ENCODE measurements around the gene SLC22A31. TPM values are rescaled to one million over a fixed set of nuclear protein-coding genes. Genes with fewer than 3 reads are reported as not detected.

Gene SLC22A31
- total RNA-seq, 1 donor from 2014 or later = 2.3 TPM

DNA sequence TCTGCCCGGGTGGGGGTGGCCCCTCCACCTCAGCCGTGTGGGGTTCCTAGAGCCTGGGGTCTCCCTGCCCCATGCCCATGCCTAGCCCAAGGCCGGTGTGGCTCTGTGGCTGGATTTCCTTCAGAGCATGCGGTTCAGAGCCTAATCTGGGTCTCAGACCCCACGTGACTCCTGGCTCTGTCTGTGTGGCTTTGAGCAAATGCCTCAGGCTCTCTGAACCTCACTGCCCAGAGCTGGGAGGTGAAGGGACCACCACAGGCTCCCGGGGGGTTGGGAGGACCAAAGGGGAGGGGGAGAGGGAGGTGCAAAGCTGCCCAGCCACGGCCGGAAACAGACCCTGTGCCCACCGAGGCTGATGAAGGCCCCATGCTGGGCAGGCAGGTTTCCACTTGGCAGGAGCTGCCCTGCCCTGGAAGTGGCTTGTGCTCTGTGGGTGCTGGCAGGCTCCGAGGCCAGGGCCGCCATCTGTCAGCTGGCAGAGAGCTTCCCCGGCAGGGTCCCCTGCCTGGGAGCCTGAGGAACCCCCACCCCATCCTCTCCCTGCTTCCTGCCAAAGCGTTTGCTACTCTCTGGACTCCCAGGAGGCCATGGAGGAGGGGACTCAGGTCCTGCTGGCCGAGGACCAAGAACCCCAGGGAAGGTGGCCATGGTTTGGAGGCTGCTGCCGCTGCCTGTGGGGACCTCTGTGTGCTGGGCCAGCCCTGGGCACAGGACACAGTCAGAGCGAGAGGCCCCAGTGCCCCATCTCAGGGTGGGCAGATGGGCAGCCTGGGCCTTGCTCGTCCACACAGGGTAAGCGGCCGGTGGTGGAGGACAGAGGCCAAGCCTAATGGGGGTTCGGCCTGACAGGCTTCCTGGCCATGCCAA is 24.8 kb downstream of the SLC22A31 start:
- DNase-seq = no peak
- Mint-ChIP-seq H3K27ac (no peak overlapping the region), H3K4me3 (no peak overlapping the region), H3K27me3 (peaks cover 3% of the 10 kb centered on the region), H3K9me3 (no peaks in the 10 kb centered on the region), H3K4me1 (peaks cover 5% of the 10 kb centered on the region), H3K36me3 (ENCODE audit: low read depth) (no peaks in the 10 kb centered on the region)
- intact Hi-C loops (cut with micrococcal nuclease) = no loop called here

DNA sequence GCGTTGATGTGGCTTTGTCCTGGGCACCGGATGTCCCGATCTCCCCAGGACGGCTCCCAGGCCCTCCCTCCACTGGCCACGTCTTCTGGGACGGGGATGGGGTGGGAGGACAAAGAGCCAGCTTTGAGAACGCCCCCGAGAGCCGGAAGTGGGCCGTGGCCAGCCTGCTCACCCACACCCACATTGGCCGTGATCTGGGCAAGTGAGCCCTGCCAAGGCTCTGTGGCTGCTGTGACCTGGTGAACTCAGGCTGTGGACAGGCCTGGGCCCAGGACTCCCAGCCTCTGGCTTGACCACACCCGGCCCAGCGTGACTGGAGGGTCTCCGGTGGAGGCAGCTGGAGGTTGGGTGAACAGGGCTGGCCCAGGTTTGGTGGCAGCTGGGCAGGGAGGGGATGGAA is 25.5 kb downstream of the SLC22A31 start:
- Mint-ChIP-seq H3K9me3 (no peaks in the 10 kb centered on the region), H3K27me3 (peaks cover 3% of the 10 kb centered on the region), H3K4me3 (no peak overlapping the region), H3K36me3 (ENCODE audit: low read depth) (no peaks in the 10 kb centered on the region), H3K27ac (no peak overlapping the region), H3K4me1 (peaks cover 6% of the 10 kb centered on the region)
- DNase-seq = no peak
- intact Hi-C loops (cut with micrococcal nuclease) = loop anchor here (5.0 kb wide), 1 partner anchor 723 kb away; the partner anchor contains the start of gene ZFPM1

DNA sequence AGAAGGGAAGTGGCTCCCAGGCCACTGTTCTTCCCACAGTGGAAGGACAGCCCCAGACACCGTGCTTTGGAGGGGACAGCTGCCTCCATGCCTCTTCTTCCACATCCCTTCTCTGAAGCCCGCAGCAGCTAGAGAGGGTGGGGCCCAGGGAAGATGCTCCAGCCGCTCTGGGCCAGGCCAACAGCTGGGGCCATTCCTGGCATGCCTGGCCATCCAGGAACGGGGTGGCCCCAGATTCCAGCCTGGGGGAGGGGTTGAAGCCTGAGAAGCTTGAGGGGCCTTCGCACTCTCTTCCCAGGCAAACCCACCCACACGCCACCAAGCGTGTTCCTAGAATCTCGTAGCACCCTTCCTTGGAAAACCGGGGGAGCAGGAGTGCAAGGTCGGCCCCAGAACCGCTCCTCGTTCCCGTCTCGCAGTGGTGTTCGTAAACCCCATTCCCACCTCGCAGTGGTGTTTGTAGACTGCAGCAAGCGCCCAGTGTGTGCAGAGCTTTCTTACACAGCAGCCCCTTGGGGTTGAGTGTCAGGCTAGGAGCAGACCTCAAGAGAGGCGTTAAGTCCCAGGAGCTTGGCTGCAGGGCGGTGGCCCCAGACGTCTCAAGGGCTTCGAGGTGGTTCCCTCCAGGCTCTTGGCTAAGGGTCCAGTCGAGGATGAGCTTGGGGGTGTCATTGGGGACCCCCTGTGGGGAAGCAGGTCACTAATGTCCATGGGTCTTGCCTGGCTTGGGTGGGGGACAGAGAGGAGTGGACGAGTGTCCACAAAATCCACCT is 26.1 kb downstream of the SLC22A31 start:
- Mint-ChIP-seq H3K36me3 (ENCODE audit: low read depth) (no peaks in the 10 kb centered on the region), H3K27me3 (peaks cover 3% of the 10 kb centered on the region), H3K4me1 (peaks cover 6% of the 10 kb centered on the region), H3K9me3 (no peaks in the 10 kb centered on the region), H3K4me3 (no peak overlapping the region), H3K27ac (no peak overlapping the region)
- DNase-seq = no peak
- intact Hi-C loops (cut with micrococcal nuclease) = loop anchor here (5.0 kb wide), 1 partner anchor 722 kb away; the partner anchor contains the start of gene ZFPM1

DNA sequence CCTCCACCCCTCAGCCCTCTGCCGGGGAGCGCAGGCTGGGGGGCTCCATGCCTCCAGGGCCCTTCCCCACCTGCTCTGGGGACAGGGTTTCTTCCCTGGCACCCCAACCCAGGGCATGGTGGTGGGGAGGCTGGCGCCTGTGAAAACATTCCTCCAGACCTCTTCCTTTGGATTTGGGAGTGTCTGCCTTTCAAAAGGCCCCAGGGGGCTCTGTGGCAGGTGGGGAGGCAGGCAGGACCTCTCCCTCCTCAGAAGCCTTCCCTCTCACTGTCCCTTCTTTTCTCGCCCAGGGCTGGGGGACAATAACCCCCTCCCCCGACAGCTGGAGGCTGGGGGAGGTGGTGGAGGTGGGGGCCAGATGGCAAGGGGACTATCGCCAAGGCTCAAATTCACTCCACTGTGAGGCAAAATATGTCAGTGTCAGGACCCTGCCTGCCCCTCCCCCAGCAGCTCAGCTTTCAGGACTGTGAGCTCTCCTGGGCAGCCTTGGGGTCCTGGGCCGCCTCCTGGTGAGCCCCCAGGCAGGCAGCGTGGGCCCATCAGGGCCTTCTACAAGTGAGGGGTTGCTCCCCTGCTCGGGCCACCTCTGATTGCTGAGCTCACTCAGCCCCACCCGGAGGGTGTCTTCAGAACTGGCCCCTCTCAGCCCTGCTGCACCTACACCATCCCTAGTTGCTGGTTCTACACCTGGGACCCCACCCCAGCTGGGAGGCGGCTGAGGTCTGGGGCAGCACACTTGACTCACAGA is 27.0 kb downstream of the SLC22A31 start:
- Mint-ChIP-seq H3K9me3 (no peaks in the 10 kb centered on the region), H3K27ac (no peak overlapping the region), H3K4me3 (no peak overlapping the region), H3K36me3 (ENCODE audit: low read depth) (no peaks in the 10 kb centered on the region), H3K27me3 (peaks cover 3% of the 10 kb centered on the region), H3K4me1 (peaks cover 6% of the 10 kb centered on the region)
- intact Hi-C loops (cut with micrococcal nuclease) = loop anchor here (5.0 kb wide), 1 partner anchor 721 kb away; the partner anchor contains the start of gene ZFPM1
- DNase-seq = no peak

DNA sequence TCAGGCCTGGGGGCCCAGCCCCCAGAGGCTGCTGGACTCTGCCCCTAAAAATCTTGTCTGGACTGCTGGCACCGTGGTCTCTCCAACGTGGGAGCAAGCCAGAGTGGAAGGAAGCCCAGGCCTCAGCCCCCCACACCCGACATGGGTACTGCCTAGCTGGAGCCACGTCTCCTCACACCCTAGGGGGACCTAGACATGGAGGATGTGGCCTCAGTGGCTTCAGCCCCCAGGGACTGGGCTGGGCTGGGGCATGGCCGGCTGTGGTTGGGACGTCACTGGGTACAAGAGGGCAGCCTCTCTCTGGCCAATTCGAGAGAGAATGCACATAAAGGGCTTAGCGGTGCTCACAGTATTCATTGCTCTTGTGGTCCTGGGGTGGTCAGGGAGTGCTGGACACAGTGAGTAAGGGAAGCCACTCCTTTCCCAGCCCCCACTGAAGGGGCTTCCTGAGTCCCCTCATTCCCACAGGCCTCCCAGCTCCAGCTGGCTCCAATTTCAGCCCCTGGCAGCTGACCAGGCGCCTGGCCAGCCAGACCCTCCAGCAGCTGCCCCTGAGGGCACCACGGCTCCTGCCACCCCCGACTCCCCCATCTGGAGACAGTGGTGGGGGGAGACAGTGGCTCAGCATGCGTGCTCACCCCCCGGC is 27.7 kb downstream of the SLC22A31 start:
- no peak overlapping the region for H3K4me3 Mint-ChIP-seq
- no peak for DNase-seq
- H3K27me3 Mint-ChIP-seq = peaks cover 3% of the 10 kb centered on the region
- H3K36me3 Mint-ChIP-seq (ENCODE audit: low read depth) = no peaks in the 10 kb centered on the region
- intact Hi-C loops (cut with micrococcal nuclease) = loop anchor here (5.0 kb wide), 1 partner anchor 720 kb away; the partner anchor contains the start of gene ZFPM1
- H3K4me1 Mint-ChIP-seq = peaks cover 6% of the 10 kb centered on the region
- H3K9me3 Mint-ChIP-seq = no peaks in the 10 kb centered on the region
- H3K27ac Mint-ChIP-seq = no peak overlapping the region

DNA sequence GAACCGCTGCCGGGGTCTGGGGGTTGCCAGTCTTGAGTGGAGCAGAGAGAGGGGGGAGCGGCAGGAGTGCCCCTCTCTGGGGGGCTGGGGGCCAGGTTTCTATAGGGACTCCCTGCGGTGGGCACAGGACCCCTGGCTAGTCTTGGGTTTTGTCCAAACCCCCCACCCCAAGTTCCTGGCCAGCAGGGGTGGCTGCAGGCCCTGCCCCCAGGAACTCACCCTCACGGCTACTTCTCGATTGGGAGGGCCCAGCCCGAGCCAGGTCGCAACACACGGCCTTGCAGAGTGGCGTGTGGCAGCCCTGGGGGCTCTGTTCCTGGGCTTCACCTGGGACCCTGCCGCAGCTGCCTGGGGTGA is 28.2 kb downstream of the SLC22A31 start:
- H3K27ac Mint-ChIP-seq = no peak overlapping the region

DNA sequence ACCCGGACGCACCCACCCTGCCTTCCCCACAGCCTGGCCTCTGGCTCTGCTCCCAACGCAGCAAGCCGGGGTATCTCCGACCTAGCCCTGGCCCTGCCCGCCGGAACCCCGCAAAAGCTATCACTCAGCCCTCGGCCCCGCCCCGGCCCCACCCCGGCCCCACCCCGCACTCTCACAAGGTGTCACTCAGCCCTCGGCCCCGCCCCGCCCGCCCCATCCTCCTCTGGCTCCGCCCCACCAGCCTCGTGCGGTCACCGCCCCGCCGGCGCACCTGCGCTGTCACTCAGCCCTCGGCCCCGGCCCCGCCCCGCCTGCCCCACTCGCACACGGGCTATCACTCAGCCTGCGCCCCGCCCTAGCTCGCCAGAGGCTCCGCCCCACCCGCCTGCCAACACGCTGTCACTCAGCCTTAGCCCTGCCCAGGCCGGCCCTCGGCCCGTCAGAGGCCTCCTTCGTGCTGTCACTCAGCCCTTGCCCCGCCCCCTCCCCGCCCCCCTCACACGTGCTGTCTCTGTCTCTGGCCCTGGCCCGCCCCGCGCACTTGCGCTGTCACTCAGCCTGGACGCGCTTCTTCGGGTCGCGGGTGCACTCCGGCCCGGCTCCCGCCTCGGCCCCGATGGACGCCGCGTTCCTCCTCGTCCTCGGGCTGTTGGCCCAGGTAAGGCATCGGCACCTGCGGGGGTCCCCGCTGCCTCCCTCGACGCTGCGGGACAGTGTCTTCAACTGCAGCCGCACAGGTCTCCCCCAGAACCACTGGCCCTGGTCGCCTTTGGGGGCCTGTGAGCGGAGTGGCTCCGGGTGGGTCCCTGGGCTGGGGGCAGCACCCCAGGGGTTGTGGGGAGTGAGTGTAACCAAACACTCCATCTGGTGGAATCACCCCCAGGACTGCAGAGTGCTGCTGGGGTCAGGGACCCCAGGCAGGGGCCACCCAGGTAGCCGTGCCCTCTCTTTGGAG is 28.8 kb downstream of the SLC22A31 start, which contains the start of gene CDH15:
CDH15 (plus strand) TSS at position 533 of the 955 bp plus-strand sequence; CDS start at position 617, 84 bp downstream.
- H3K36me3 Mint-ChIP-seq (ENCODE audit: low read depth) = no peaks in the 10 kb centered on the region
- H3K27ac Mint-ChIP-seq = peak within 1 kb of the TSS; percentile 69
- no peaks in the 10 kb centered on the region for H3K9me3 Mint-ChIP-seq
- peak within 1 kb of the TSS; percentile 78 for H3K4me3 Mint-ChIP-seq
- H3K4me1 Mint-ChIP-seq = peaks cover 6% of the 10 kb centered on the region
- intact Hi-C loops (cut with micrococcal nuclease) = loop anchor here (1.0 to 5.0 kb wide), 6 partner anchors 21 to 719 kb away; partner anchors contain the start of genes SLC22A31 and ZFPM1
- peaks cover 5% of the 10 kb centered on the region for H3K27me3 Mint-ChIP-seq
- DNase-seq = peak; percentile 96

More for the DNA sequence above, 28.2 kb downstream of the SLC22A31 start:
- H3K9me3 Mint-ChIP-seq = no peaks in the 10 kb centered on the region
- peaks cover 6% of the 10 kb centered on the region for H3K4me1 Mint-ChIP-seq
- no peak overlapping the region for H3K4me3 Mint-ChIP-seq
- intact Hi-C loops (cut with micrococcal nuclease) = loop anchor here (5.0 kb wide), 1 partner anchor 720 kb away; the partner anchor contains the start of gene ZFPM1
- peaks cover 3% of the 10 kb centered on the region for H3K27me3 Mint-ChIP-seq
- H3K36me3 Mint-ChIP-seq (ENCODE audit: low read depth) = no peaks in the 10 kb centered on the region
- no peak for DNase-seq

DNA sequence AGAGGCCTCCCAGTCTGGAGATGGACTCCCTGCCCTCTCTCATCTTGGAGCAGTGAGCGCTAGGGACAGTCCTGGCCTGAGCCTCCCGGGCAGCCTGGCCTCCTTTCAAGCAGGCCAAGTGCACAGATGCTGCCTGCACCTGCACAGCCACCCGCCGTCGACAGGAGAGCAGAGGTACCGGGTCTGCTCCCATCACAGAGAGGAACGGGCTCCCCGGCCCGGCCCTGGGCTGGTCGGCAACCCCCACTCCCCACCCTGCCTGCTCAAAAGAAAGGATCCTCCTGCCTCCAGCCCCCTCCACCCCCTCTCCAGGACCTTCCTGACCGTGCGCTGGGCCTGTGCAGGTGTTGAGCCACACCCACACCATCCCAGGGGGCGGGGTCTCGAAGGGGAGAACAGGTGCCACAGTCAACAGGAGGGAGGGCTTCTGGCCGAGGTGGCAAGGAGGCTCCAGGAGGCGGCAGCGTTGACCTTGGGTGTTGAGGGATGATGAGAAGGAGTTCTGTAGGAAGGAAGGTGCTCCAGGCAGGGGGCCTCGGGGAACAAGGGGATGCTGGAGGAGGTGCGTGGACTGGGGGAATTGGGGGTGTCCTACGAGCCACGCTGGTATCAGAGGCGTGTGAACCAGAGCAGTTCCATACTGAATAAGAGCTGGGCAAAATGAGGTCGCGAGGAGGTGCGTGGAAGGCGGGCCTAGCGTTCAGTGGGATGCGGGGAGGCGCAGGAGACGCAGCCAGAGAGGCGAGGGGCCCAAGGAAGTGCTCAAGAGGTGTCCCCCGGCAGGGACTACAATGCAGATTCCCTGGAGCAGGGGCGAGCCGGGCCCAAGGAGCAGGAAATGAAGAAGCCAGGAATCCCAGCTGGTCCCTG is 29.8 kb downstream of the SLC22A31 start:
- no peaks in the 10 kb centered on the region for H3K9me3 Mint-ChIP-seq
- H3K4me3 Mint-ChIP-seq = peak overlapping the region; percentile 78
- peak overlapping the region; percentile 69 for H3K27ac Mint-ChIP-seq
- intact Hi-C loops (cut with micrococcal nuclease) = loop anchor here (1.0 to 5.0 kb wide), 6 partner anchors 22 to 718 kb away; partner anchors contain the start of genes SLC22A31 and ZFPM1
- H3K4me1 Mint-ChIP-seq = peaks cover 6% of the 10 kb centered on the region
- peak; percentile 73 for DNase-seq
- peaks cover 6% of the 10 kb centered on the region for H3K27me3 Mint-ChIP-seq
- H3K36me3 Mint-ChIP-seq (ENCODE audit: low read depth) = no peaks in the 10 kb centered on the region

DNA sequence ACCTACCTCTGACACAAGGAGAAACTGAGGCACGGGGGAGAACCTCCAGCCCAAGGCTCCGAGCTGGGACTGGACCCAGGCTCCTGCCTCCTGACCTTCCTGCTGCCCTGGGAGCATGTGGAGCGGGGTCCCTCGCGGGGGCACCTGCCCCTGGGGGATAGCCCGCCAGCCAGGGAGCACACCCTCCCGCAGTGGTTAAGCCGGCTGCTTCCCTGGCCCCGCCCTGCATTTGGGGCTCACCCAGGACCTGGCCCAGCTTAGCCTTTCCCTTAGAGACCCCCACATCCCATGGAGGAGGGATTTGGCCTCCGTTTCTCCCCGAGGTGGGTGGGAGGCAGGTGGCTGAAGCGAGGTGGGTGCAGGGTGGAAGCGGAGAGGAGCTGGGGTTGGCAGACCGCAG is 30.6 kb downstream of the SLC22A31 start:
- no peak for DNase-seq
- no peak overlapping the region for H3K4me3 Mint-ChIP-seq
- no peak overlapping the region for H3K27ac Mint-ChIP-seq
- intact Hi-C loops (cut with micrococcal nuclease) = loop anchor here (2.0 to 10.0 kb wide), 3 partner anchors 31 to 717 kb away; partner anchors contain the start of genes SLC22A31 and ZFPM1
- H3K9me3 Mint-ChIP-seq = no peaks in the 10 kb centered on the region
- peaks cover 6% of the 10 kb centered on the region for H3K4me1 Mint-ChIP-seq
- H3K36me3 Mint-ChIP-seq (ENCODE audit: low read depth) = no peaks in the 10 kb centered on the region
- H3K27me3 Mint-ChIP-seq = peaks cover 6% of the 10 kb centered on the region

DNA sequence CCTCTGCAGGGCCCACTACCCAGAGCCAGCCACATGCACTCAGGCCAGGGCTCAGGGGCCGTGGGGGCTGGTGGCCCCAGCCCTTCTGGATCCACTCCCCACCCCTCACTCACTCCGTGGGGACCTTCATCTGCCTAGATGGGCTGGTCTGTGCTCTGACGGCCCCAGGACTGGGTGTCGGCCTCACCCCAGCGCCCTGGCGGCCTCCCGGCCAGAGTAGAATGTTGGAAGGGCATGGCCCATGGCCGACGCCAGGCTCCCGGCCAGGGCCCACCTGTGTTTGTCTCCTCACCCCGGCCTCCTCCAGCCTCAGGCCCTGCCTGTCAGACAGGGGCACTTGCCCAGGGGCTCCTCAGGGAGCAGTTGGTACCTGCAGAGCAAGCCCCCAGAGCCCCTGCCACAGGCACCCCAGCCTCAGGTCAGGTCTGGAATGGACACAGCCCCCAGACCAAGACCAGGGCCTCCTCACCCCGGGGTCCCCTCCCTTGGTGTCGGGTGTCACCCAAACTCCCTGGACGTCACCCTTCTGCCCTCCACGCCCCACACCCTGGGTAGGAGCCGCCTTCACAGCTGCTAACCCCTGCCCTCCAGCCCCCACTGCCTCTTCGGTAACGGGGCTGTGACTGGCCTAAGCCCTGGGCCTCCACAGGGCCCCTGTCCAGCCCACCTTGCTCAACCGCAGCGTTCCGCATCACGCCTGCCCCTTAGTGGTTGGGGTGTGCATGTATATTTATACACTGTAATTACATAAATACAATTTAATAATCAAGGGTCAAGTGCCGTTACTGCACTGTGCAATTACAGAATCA is 31.8 kb downstream of the SLC22A31 start:
- no peak overlapping the region for H3K4me3 Mint-ChIP-seq
- H3K27ac Mint-ChIP-seq = no peak overlapping the region
- no peaks in the 10 kb centered on the region for H3K36me3 Mint-ChIP-seq (ENCODE audit: low read depth)
- no peaks in the 10 kb centered on the region for H3K9me3 Mint-ChIP-seq
- H3K4me1 Mint-ChIP-seq = peaks cover 6% of the 10 kb centered on the region
- peaks cover 6% of the 10 kb centered on the region for H3K27me3 Mint-ChIP-seq
- intact Hi-C loops (cut with micrococcal nuclease) = loop anchor here (10.0 kb wide), 1 partner anchor 424 kb away; no protein-coding TSS in a partner anchor
- DNase-seq = no peak

Measured in activated CD4-positive, alpha-beta T cell treated with anti-CD3 and anti-CD28 coated beads, Interleukin-2, amount 10 ng/mL, durations not matched to agents 24 days and 14 days (primary cell).